MCF 10A (cell line): ENCODE data around the gene ANKH. TPM values are rescaled to one million over a fixed set of nuclear protein-coding genes. Genes with fewer than 3 reads are reported as not detected.

Experiments
- BruUV-seq: library from RNA; stranded (reverse); fragments of 400-500 nt; replicated peaks from 2 replicates; lab custom pipeline; 2021; lab: Mats Ljungman, UMichigan
- CTCF ChIA-PET: fragments of 300-600 bp; sonication (Branson Sonifier 250); formaldehyde crosslinking; extraction: SDS; loops from one replicate; lab custom pipeline; 2021; ENCODE audit warnings: antibody characterized with exemption, inconsistent platforms; lab: Yijun Ruan, JAX
- POLR2A ChIA-PET: fragments of 300-600, 350-650 bp; sonication (Branson Sonifier 250); formaldehyde crosslinking; extraction: SDS; loops from one replicate; lab custom pipeline; 2020; ENCODE audit warnings: antibody characterized with exemption, inconsistent platforms; lab: Yijun Ruan, JAX
- DNase-seq: peaks from one replicate; pipeline ENCODE4 v3.0.0-alpha.2; 2018; ENCODE audit not compliant: unreplicated experiment
- H3K27ac Mint-ChIP-seq: one replicate; pipeline ENCODE4 v1.8.0; 2022; ENCODE audit warnings: mild to moderate bottlenecking, low read depth, mixed read lengths; ENCODE audit not compliant: unreplicated experiment
- H3K27me3 Mint-ChIP-seq: one replicate; pipeline ENCODE4 v1.8.0; 2022; ENCODE audit warnings: mixed read lengths; ENCODE audit not compliant: insufficient read depth, unreplicated experiment
- H3K36me3 Mint-ChIP-seq: one replicate; pipeline ENCODE4 v1.8.0; 2022; ENCODE audit warnings: mild to moderate bottlenecking, moderate library complexity, mixed read lengths; ENCODE audit not compliant: insufficient read depth, unreplicated experiment
- H3K4me1 Mint-ChIP-seq: one replicate; pipeline ENCODE4 v1.8.0; 2022; ENCODE audit warnings: mixed read lengths; ENCODE audit not compliant: insufficient read depth, unreplicated experiment
- H3K4me3 Mint-ChIP-seq: one replicate; pipeline ENCODE4 v1.8.0; 2022; ENCODE audit warnings: mild to moderate bottlenecking, moderate library complexity, mixed read lengths; ENCODE audit not compliant: unreplicated experiment
- H3K9me3 Mint-ChIP-seq: one replicate; pipeline ENCODE4 v1.8.0; 2022; ENCODE audit warnings: mixed read lengths; ENCODE audit not compliant: unreplicated experiment
- CTCF ChIP-seq: fragments of 200-600 bp; IDR thresholded peaks from one replicate; pipeline ENCODE4 v1.8.0; 2022; ENCODE audit warnings: antibody characterized with exemption, mild to moderate bottlenecking; ENCODE audit not compliant: unreplicated experiment
- intact Hi-C: fragments of 100-400 bp; cut with micrococcal nuclease; formaldehyde crosslinking; loops from 2 replicates; pipeline ENCODE4 v1.14.1; 2022
- total RNA-seq: library from RNA; stranded (reverse); gene quantifications from 2 replicates; pipeline ENCODE4 v1.2.3, GENCODE V29; 2022

Gene ANKH
- total RNA-seq, 1 experiment from 2014 or later = 65.7 TPM

GRCh38 chr5:14771189-14771588 lies 100.4 kb downstream of the ANKH start:
- no peak for DNase-seq
- Mint-ChIP-seq H3K27me3 (no peaks in the 10 kb centered on the region), H3K4me1 (peaks cover 11% of the 10 kb centered on the region), H3K4me3 (no peak overlapping the region), H3K27ac (no peak overlapping the region), H3K9me3 (no peaks in the 10 kb centered on the region), H3K36me3 (peaks cover 7% of the 10 kb centered on the region)
- CTCF ChIA-PET = interaction anchor here (1.0 to 1.4 kb wide), 3 partner anchors 10 to 232 kb away, joined by 3 to 5 read pairs (median 5); no protein-coding TSS in a partner anchor
- no peak for TF ChIP-seq CTCF
- POLR2A ChIA-PET = no interaction called here
- BruUV-seq = no TSS peak
- intact Hi-C loops = no loop called here

- no peaks in the 10 kb centered on the region for H3K9me3 Mint-ChIP-seq
These were observed 102.8 kb downstream of the ANKH start for GRCh38 chr5:14768508-14769365.

GRCh38 chr5:14767735-14768507 lies 103.7 kb downstream of the ANKH start:
- H3K27ac Mint-ChIP-seq = no peak overlapping the region
- no peaks in the 10 kb centered on the region for H3K27me3 Mint-ChIP-seq
- H3K36me3 Mint-ChIP-seq = peaks cover 7% of the 10 kb centered on the region
- intact Hi-C loops = no loop called here
- H3K9me3 Mint-ChIP-seq = no peaks in the 10 kb centered on the region
- TSS peak; percentile 17 for BruUV-seq
- no peak for DNase-seq
- no peak overlapping the region for H3K4me3 Mint-ChIP-seq
- TF ChIP-seq CTCF = no peak
- POLR2A ChIA-PET = interaction anchor here (2.3 kb wide), 1 partner anchor 9 kb away, joined by 4 read pairs; no protein-coding TSS in a partner anchor
- CTCF ChIA-PET = interaction anchor here (0.7 to 2.1 kb wide), 3 partner anchors 8 to 236 kb away, joined by 4 to 5 read pairs (median 5); no protein-coding TSS in a partner anchor
- H3K4me1 Mint-ChIP-seq = no peaks in the 10 kb centered on the region

More at GRCh38 chr5:14768508-14769365, 102.8 kb downstream of the ANKH start:
- Mint-ChIP-seq H3K27ac (no peak overlapping the region), H3K4me3 (no peak overlapping the region), H3K36me3 (peaks cover 7% of the 10 kb centered on the region), H3K27me3 (no peaks in the 10 kb centered on the region), H3K4me1 (no peaks in the 10 kb centered on the region)
- DNase-seq = no peak
- no TSS peak for BruUV-seq
- ChIA-PET CTCF (interaction anchor here (0.6 to 2.1 kb wide), 3 partner anchors 12 to 1022 kb away, joined by 3 to 5 read pairs (median 5); no protein-coding TSS in a partner anchor), POLR2A (interaction anchor here (2.3 kb wide), 1 partner anchor 10 kb away, joined by 4 read pairs; no protein-coding TSS in a partner anchor)
- no peak for TF ChIP-seq CTCF
- intact Hi-C loops = no loop called here
